ENCODE results near the gene CSAG3.

DNA sequence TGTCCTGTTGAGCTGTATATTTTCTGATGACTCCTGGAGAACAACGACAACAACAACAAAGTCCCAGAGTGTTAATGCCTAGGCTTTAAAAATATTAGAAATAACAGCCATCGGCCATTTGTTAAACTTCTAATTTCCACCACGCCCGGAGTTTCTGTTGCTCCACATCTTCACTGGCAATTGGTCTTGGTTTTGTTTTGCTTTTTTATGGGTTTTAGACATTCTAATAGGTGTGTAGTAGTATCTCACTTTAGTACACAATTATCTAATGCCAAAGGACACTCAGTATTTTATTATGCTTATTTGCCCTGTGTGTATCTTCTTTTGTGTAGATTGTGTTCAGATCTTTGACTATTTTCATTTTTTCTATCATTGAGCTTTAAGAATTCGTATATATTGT, 20.5 kb upstream of the CSAG3 start:
- TF ChIP-seq, protein P1, sequence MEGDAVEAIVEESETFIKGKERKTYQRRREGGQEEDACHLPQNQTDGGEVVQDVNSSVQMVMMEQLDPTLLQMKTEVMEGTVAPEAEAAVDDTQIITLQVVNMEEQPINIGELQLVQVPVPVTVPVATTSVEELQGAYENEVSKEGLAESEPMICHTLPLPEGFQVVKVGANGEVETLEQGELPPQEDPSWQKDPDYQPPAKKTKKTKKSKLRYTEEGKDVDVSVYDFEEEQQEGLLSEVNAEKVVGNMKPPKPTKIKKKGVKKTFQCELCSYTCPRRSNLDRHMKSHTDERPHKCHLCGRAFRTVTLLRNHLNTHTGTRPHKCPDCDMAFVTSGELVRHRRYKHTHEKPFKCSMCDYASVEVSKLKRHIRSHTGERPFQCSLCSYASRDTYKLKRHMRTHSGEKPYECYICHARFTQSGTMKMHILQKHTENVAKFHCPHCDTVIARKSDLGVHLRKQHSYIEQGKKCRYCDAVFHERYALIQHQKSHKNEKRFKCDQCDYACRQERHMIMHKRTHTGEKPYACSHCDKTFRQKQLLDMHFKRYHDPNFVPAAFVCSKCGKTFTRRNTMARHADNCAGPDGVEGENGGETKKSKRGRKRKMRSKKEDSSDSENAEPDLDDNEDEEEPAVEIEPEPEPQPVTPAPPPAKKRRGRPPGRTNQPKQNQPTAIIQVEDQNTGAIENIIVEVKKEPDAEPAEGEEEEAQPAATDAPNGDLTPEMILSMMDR (IDR thresholded peaks at IDR 0.05) = no peak
- no peak for TF ChIP-seq POLR2A (IDR thresholded peaks at IDR 0.05)
